DOHH2 (cell line): ENCODE results near the gene SPR.

Experiments
- H3F3A ChIP-seq: fragments of 200-600 bp; sonication (generic), shearing (Covaris generic); 2 replicates; pipeline ENCODE4 v1.6.0; 2016; ENCODE audit warnings: antibody characterized with exemption, mild to moderate bottlenecking; ENCODE audit not compliant: control insufficient read depth, insufficient read depth
- H3K27ac ChIP-seq: fragments of 200-600 bp; sonication (generic); 2 replicates; pipeline ENCODE4 v1.5.1; 2014; ENCODE audit warnings: low read depth, mild to moderate bottlenecking, low read length, moderate library complexity
- H3K27me3 ChIP-seq: fragments of 200-600 bp; sonication (generic); 2 replicates; pipeline ENCODE4 v1.6.1; 2014; ENCODE audit warnings: mild to moderate bottlenecking, low read length, mixed read lengths; ENCODE audit not compliant: control insufficient read depth
- H3K36me3 ChIP-seq: fragments of 200-600 bp; sonication (generic); 2 replicates; pipeline ENCODE4 v1.6.1; 2014; ENCODE audit warnings: mild to moderate bottlenecking, low read length, moderate library complexity, mixed read lengths; ENCODE audit not compliant: control insufficient read depth
- H3K4me1 ChIP-seq: fragments of 200-600 bp; sonication (generic); 2 replicates; pipeline ENCODE4 v1.6.1; 2014; ENCODE audit warnings: mild to moderate bottlenecking, low read length, mixed read lengths; ENCODE audit not compliant: control insufficient read depth
- H3K4me2 ChIP-seq: fragments of 200-600 bp; sonication (generic); 2 replicates; pipeline ENCODE4 v1.6.0; 2014; ENCODE audit warnings: mild to moderate bottlenecking, low read length, moderate library complexity
- H3K4me3 ChIP-seq: fragments of 200-600 bp; sonication (generic); 2 replicates; pipeline ENCODE4 v1.5.1; 2014; ENCODE audit warnings: mild to moderate bottlenecking, low read length, mixed read lengths
- H3K79me2 ChIP-seq: fragments of 200-600 bp; sonication (generic); 2 replicates; pipeline ENCODE4 v1.6.1; 2014; ENCODE audit warnings: mild to moderate bottlenecking, low read length, mixed read lengths; ENCODE audit not compliant: control insufficient read depth
- H3K9me2 ChIP-seq: fragments of 200-600 bp; sonication (generic); replicated peaks from 2 replicates; pipeline ENCODE4 v1.6.1; 2014; ENCODE audit warnings: mild to moderate bottlenecking, low read length, mixed read lengths; ENCODE audit not compliant: control insufficient read depth
- H3K9me3 ChIP-seq: fragments of 200-600 bp; sonication (generic); 2 replicates; pipeline ENCODE4 v1.6.1; 2014; ENCODE audit warnings: antibody characterized with exemption, low read length, mixed read lengths; ENCODE audit not compliant: control insufficient read depth, insufficient read depth
- H4K20me1 ChIP-seq: fragments of 200-600 bp; sonication (generic); 2 replicates; pipeline ENCODE4 v1.6.0; 2014; ENCODE audit warnings: low read depth, mild to moderate bottlenecking, antibody characterized with exemption, low read length, moderate library complexity; ENCODE audit not compliant: control insufficient read depth, insufficient read depth
- CTCF ChIP-seq: fragments of 200-600 bp; sonication (generic); IDR thresholded peaks from one replicate; pipeline ENCODE4 v1.5.1; 2014; ENCODE audit warnings: antibody characterized with exemption, mild to moderate bottlenecking, low read depth, low read length; ENCODE audit not compliant: poor library complexity, severe bottlenecking
- EZH2phosphoT487 ChIP-seq: fragments of 200-600 bp; sonication (generic); IDR thresholded peaks from 2 replicates; pipeline ENCODE4 v1.6.1; 2017; ENCODE audit warnings: borderline replicate concordance, mild to moderate bottlenecking, antibody characterized with exemption, low read length, moderate library complexity, mixed read lengths

Gene SPR

DNA sequence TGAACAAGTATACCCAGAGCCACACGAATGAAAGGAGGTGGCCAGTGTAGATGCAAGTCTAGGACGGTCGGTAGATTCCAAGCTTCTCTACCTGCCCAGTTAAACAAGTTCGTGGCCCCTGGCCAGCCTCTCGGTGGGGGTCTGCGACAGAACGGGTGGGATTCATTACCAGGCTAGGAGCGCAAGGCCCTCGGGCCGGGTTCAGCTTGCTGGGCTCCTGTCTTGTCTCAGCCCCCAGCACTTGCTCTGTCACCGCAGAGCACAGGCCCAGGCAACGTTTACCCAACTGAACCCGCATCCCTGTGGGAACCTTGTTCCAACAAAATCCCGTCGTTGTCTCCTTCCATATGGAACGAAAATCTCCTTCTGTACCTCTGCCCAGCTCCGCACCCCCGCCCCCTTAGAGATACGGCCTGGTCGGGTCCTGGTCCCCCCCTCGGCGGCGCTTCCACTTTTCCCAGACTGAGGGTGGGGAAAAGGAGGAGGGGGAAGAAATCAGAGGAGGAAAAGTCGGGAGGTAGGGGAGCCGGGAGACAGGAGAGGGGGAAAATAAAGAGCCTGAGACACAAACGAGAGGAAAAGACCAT, 28.2 kb downstream of the SPR start:
- Histone ChIP-seq H3K4me1 (peaks cover 16% of the 10 kb centered on the region), H3K36me3 (no peaks in the 10 kb centered on the region), H3K4me3 (peak overlapping the region; percentile 58; the same call in 1 of the 2 replicates), H3K27me3 (peaks cover 84% of the 10 kb centered on the region), H3F3A (no peaks in the 10 kb centered on the region), H3K9me2 (no peaks in the 10 kb centered on the region), H4K20me1 (no peaks in the 10 kb centered on the region; the same call in 1 of the 2 replicates), H3K4me2 (peak overlapping the region; percentile 52), H3K9me3 (no peaks in the 10 kb centered on the region), H3K79me2 (no peaks in the 10 kb centered on the region), H3K27ac (no peak overlapping the region)
- TF ChIP-seq CTCF, result no peak
- TF ChIP-seq EZH2phosphoT487, result peak; percentile 74

DNA sequence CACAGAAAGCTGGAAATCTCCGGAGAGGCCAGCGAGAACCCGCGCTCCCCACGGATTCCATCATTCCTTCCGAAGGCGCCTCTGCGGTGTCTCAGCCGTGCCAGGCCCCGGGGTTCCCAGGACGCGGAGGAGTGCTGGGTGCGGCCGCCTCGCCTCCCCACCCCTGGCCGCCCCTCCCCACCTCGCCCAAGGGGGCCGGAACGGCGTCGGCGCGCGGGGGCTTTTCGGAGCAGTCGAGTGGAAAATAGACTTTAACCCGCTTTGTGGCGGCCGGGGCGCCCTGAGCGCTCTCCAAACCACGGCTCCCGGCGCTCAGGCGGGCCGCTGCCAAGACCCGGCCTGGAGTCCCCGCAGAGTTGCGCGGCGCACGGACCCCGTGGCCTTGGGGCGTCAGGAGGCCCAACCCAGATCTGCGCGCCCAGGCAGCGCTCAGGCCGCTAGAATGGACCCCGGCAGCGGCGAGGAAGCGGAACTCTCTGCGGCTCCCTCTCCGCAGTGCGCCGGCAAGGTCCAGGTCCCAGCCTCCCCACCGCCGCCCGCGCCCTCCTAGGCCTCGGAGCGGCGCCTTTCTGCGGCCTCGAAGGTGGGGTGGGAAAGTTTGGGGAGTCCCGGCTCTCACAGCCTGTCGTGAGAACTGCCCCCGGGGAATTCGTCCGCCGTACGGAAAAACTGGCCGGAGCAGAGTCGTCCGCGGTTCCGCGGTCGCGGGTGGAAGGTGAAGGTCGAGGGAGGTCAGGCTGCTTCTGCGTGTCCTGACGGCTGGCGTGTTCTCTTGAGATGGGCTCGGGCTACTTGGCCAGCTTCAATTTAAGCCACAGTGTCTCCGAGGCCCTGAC, 28.9 kb downstream of the SPR start:
- H3K9me3 ChIP-seq, result no peaks in the 10 kb centered on the region

GRCh38 chr2:72916743-72917137, 29.5 kb downstream of the SPR start:
- H3K9me3 ChIP-seq, result no peaks in the 10 kb centered on the region
- H3K27ac ChIP-seq, result no peak overlapping the region
- H3K4me2 ChIP-seq, result peak overlapping the region; percentile 52
- no peaks in the 10 kb centered on the region; the same call in 1 of the 2 replicates for H4K20me1 ChIP-seq
- H3F3A ChIP-seq, result no peaks in the 10 kb centered on the region
- no peaks in the 10 kb centered on the region for H3K9me2 ChIP-seq
- H3K36me3 ChIP-seq, result no peaks in the 10 kb centered on the region
- TF ChIP-seq EZH2phosphoT487, result no peak
- no peak for TF ChIP-seq CTCF
- H3K79me2 ChIP-seq, result no peaks in the 10 kb centered on the region
- H3K27me3 ChIP-seq, result peaks cover 89% of the 10 kb centered on the region
- peak overlapping the region; percentile 58 for H3K4me3 ChIP-seq
- H3K4me1 ChIP-seq, result peaks cover 16% of the 10 kb centered on the region

More for the DNA sequence above, 28.9 kb downstream of the SPR start:
- H3K36me3 ChIP-seq, result no peaks in the 10 kb centered on the region
- peaks cover 16% of the 10 kb centered on the region for H3K4me1 ChIP-seq
- H3K27me3 ChIP-seq, result peaks cover 88% of the 10 kb centered on the region
- no peaks in the 10 kb centered on the region for H3K79me2 ChIP-seq
- H3F3A ChIP-seq, result no peaks in the 10 kb centered on the region
- H3K4me2 ChIP-seq, result peak overlapping the region; percentile 52
- H3K27ac ChIP-seq, result no peak overlapping the region
- H3K4me3 ChIP-seq, result peak overlapping the region; percentile 58
- no peak; the same call in 1 of the 2 replicates for TF ChIP-seq EZH2phosphoT487
- TF ChIP-seq CTCF, result no peak
- H3K9me2 ChIP-seq, result no peaks in the 10 kb centered on the region
- no peaks in the 10 kb centered on the region; the same call in 1 of the 2 replicates for H4K20me1 ChIP-seq
